Measurements from ENCODE around the gene STPG2. TPM values are rescaled to one million over a fixed set of nuclear protein-coding genes. Genes with fewer than 3 reads are reported as not detected.

The STPG2 gene
- total and polyA plus RNA-seq, 8 donors: 0.11 to 1.0 (median 0.64) TPM

DNA sequence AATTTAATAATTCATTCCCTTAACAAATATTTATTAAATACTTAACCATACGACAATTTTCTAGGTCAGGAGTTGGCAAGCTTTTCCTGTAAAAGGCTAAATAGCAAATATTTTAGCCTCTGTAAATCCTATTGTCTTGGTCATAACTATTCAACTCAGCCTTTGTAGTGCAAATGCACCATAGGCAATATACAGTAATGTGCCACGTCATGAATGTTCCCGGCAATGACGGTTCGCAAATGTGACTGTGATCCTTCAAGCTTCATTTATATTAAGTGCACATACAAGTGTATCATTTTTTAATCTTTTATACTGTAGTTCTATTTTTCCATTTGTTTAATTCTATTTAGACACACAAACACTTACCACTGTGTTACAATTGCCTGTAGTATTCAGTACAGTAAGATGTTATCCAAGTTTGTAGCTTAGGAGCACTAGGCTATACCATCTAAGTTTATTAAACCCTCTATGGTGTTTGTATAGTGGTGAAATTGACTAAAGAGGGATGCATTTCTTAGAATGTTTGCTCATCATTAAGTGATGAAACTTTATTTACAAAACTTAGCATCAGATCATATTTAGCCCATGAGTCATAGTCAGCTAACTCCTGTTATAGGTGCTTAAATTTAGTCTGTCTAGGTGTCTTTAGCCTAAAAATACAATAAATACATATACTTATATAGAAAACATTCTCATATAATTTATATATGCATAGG lies 553.6 kb downstream of the STPG2 start:
- Histone ChIP-seq H3K9me3 (no peaks in the 10 kb centered on the region), H3K27ac (no peak overlapping the region), H3K4me1 (no peaks in the 10 kb centered on the region), H3K36me3 (no peaks in the 10 kb centered on the region), H3K27me3 (no peaks in the 10 kb centered on the region), H3K4me3 (no peak overlapping the region)
- FAIRE-seq: no peak
- intact Hi-C loops (cut with DNase I): no loop called here
- TF ChIP-seq, protein P1, sequence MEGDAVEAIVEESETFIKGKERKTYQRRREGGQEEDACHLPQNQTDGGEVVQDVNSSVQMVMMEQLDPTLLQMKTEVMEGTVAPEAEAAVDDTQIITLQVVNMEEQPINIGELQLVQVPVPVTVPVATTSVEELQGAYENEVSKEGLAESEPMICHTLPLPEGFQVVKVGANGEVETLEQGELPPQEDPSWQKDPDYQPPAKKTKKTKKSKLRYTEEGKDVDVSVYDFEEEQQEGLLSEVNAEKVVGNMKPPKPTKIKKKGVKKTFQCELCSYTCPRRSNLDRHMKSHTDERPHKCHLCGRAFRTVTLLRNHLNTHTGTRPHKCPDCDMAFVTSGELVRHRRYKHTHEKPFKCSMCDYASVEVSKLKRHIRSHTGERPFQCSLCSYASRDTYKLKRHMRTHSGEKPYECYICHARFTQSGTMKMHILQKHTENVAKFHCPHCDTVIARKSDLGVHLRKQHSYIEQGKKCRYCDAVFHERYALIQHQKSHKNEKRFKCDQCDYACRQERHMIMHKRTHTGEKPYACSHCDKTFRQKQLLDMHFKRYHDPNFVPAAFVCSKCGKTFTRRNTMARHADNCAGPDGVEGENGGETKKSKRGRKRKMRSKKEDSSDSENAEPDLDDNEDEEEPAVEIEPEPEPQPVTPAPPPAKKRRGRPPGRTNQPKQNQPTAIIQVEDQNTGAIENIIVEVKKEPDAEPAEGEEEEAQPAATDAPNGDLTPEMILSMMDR (IDR thresholded peaks at IDR 0.05): no peak
- ATAC-seq: no peak
- no peak for DNase-seq
- 86 to 93% methylated on average over 5 of the region's 5 CpGs for whole genome bisulfite sequencing, 2 donors

DNA sequence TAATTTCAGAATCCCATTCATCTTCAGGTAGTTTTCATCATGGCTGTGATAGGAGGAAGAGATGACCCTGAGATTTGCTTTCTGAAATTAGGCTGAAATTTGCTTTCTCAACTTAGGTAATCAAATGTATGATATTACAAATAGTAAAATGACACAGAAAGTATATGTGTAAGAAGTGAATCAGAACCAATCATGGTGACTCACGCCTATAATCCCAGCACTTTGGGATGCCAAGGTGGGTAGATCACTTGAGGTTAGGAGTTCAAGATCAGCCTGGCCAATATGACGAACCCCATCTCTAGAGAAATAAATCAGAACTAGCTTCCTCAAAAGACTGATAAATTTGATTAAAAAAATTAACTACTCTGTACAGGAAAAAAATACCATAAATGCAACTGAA lies 555.4 kb downstream of the STPG2 start:
- 73 to 82% methylated on average over 2 of the region's 2 CpGs for WGBS, 2 donors
- Histone ChIP-seq H3K27me3 (no peaks in the 10 kb centered on the region), H3K27ac (no peak overlapping the region), H3K4me1 (no peaks in the 10 kb centered on the region), H3K36me3 (no peaks in the 10 kb centered on the region), H3K9me3 (no peaks in the 10 kb centered on the region), H3K4me3 (no peak overlapping the region)
- FAIRE-seq (no peak), ATAC-seq (no peak), DNase-seq (no peak)
- intact Hi-C loops (cut with DNase I): no loop called here
- TF ChIP-seq, protein P1 (IDR thresholded peaks at IDR 0.05): no peak

DNA sequence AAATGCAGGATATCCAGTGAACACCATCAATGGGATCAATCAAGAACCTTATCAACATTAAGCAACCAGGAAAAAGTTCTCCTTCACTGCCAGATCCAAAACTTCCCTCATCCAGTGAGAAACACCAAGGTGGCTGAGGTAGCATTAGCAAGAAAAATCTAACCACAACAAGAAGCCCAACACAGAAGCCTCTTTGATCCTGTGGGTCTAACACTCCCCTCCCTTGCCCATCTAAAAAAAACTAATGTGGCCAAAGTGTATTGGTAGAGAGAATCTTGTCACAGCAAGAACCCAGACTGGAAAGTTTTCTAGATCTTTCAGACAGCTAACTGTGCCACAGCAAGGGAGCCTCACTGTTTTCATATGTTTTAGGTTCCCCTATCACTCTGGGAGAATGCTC lies 558.0 kb downstream of the STPG2 start:
- no peak overlapping the region for H3K4me3 ChIP-seq
- intact Hi-C loops (cut with DNase I): no loop called here
- TF ChIP-seq, protein P1 (IDR thresholded peaks at IDR 0.05): no peak
- H3K27ac ChIP-seq: no peak overlapping the region
- H3K4me1 ChIP-seq: no peaks in the 10 kb centered on the region
- H3K9me3 ChIP-seq: no peaks in the 10 kb centered on the region
- no peaks in the 10 kb centered on the region for H3K36me3 ChIP-seq
- no peak for DNase-seq
- ATAC-seq: no peak
- no peaks in the 10 kb centered on the region for H3K27me3 ChIP-seq
- no peak for FAIRE-seq

DNA sequence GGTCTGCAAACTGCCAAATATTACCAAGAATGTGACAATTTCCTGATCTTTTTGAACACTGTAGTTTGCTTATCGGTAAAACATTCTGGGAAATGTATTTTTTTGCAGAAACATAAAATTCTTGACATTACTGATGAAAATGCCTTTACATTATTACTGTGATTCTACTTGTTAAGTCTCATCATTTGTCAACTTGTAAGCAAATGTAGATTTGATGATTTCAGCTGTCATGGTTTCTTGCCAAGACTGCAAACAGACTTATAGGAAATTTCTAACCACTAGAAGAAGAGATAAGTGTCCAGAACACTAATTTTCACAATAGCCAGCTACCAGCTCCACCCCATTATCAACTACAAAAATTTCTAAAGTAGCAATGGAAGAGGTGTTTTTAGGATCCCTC lies 560.4 kb downstream of the STPG2 start:
- WGBS, 2 donors: 40 to 44% methylated on average over 1 of the region's 1 CpG

DNA sequence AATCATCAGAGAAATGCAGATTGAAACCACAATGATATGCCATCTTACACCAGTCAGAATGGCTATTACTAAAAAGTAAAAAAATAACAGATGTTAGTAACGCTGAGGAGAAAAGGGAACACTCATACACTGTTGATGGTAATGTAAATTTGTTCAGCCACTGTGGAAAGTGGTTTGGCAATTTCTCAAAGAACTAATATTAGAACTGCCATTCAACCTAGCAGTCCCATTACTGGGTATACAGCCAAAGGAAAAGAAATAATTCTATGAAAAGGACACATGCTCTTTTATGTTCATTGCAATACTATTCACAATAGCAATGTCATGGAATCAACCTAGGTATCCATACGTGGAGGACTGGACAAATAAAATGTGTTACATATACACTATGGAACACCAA lies 566.3 kb downstream of the STPG2 start:
- FAIRE-seq (no peak), DNase-seq (no peak), ATAC-seq (peak in 2 of 4 donors; percentile 41 to 47)
- 45 to 46% methylated on average over 2 of the region's 2 CpGs for whole genome bisulfite sequencing, 2 donors
- no peaks in the 10 kb centered on the region for H3K27me3 ChIP-seq
- no peak overlapping the region for H3K4me3 ChIP-seq
- no peaks in the 10 kb centered on the region for H3K36me3 ChIP-seq
- H3K4me1 ChIP-seq: no peaks in the 10 kb centered on the region
- no peaks in the 10 kb centered on the region for H3K9me3 ChIP-seq
- intact Hi-C loops (cut with DNase I): no loop called here
- no peak overlapping the region for H3K27ac ChIP-seq
- TF ChIP-seq, protein P1 (IDR thresholded peaks at IDR 0.05): no peak

More for the DNA sequence above, 560.4 kb downstream of the STPG2 start:
- intact Hi-C loops (cut with DNase I): no loop called here
- no peak for DNase-seq
- Histone ChIP-seq H3K36me3 (no peaks in the 10 kb centered on the region), H3K4me1 (no peaks in the 10 kb centered on the region), H3K27ac (no peak overlapping the region), H3K4me3 (no peak overlapping the region), H3K9me3 (no peaks in the 10 kb centered on the region), H3K27me3 (no peaks in the 10 kb centered on the region)
- no peak for ATAC-seq
- FAIRE-seq: no peak
- TF ChIP-seq, protein P1 (IDR thresholded peaks at IDR 0.05): no peak
